Panc1 (cell line): Measurements from ENCODE around the gene GMCL2.

Experiments
- CTCF ChIP-seq: fragments of 450-650 bp; IDR thresholded peaks from 2 replicates; pipeline ENCODE4 v1.5.1; 2017; ENCODE audit warnings: mild to moderate bottlenecking
- POLR2AphosphoS5 ChIP-seq: IDR thresholded peaks from 2 replicates; pipeline ENCODE4 v1.6.1; 2012; ENCODE audit warnings: mild to moderate bottlenecking, low read depth, low read length, moderate library complexity
- REST ChIP-seq, 2 experiments: IDR thresholded peaks; 2 replicates each; pipeline ENCODE4 v1.6.1; 2011 to 2012; ENCODE audit warnings: low read depth in 2 of 2, control low read depth in 1 of 2, low read length in 1 of 2, mild to moderate bottlenecking in 1 of 2, moderate library complexity in 1 of 2; ENCODE audit not compliant: insufficient read depth in 1 of 2
- SIN3A ChIP-seq: IDR thresholded peaks from 2 replicates; pipeline ENCODE4 v1.6.1; 2012; ENCODE audit warnings: low read depth, mild to moderate bottlenecking, low read length, moderate library complexity, borderline replicate concordance; ENCODE audit not compliant: insufficient read depth
- TCF7L2 ChIP-seq: IDR thresholded peaks from 2 replicates; pipeline ENCODE4 v1.6.1; 2011; ENCODE audit warnings: mild to moderate bottlenecking, low read depth, low read length, inconsistent platforms

GRCh38 chr5:178165581-178165980, 21.6 kb downstream of the GMCL2 start:
- TF ChIP-seq POLR2AphosphoS5 (no peak), CTCF (no peak), REST (IDR thresholded peaks at IDR 0.05; ENCODE audit: insufficient read depth in 1 of 2, low read depth in 2 of 2, low read length in 1 of 2) (no peak), TCF7L2 (no peak), SIN3A (no peak)
